Mesenchymal stem cell (in vitro differentiated cells and primary cell): Measurements from ENCODE around the gene HAGH.
A peak's percentile ranks its signal among the peaks of the same experiment; 100 is the strongest.

Experiments used
- DNase-seq: peaks from one replicate; pipeline ENCODE4 v3.0.0-alpha.2; 2013
- H2AFZ ChIP-seq: one replicate; pipeline ENCODE4 v1.6.1; 2013; ENCODE audit warnings: low read depth, mild to moderate bottlenecking, control low read depth, inconsistent platforms, low read length, moderate library complexity
- H2AK5ac ChIP-seq: 2 replicates; pipeline ENCODE4 v1.6.1; 2013; ENCODE audit warnings: low read length, moderate library complexity, mild to moderate bottlenecking, inconsistent platforms; ENCODE audit not compliant: severe bottlenecking
- H2BK120ac ChIP-seq: one replicate; pipeline ENCODE4 v1.6.1; 2013; ENCODE audit warnings: low read depth, mild to moderate bottlenecking, inconsistent platforms, low read length, moderate library complexity
- H2BK12ac ChIP-seq, 2 experiments: one replicate each; pipeline ENCODE4 v1.6.1; 2013; ENCODE audit warnings: inconsistent platforms in 2 of 2, low read length in 2 of 2, mild to moderate bottlenecking in 2 of 2, moderate library complexity in 2 of 2, control low read depth in 1 of 2
- H2BK15ac ChIP-seq: one replicate; pipeline ENCODE4 v1.6.1; 2013; ENCODE audit warnings: mild to moderate bottlenecking, low read depth, inconsistent platforms; ENCODE audit not compliant: poor library complexity, severe bottlenecking
- H2BK5ac ChIP-seq: 2 replicates; pipeline ENCODE4 v1.6.1; 2013; ENCODE audit warnings: low read depth, mild to moderate bottlenecking, low read length, control low read depth, inconsistent platforms; ENCODE audit not compliant: poor library complexity, severe bottlenecking
- H3K14ac ChIP-seq, 2 experiments: one replicate each; pipeline ENCODE4 v1.6.1; 2013; ENCODE audit warnings: inconsistent platforms in 2 of 2, low read length in 2 of 2, control low read depth in 1 of 2, mild to moderate bottlenecking in 1 of 2, moderate library complexity in 1 of 2
- H3K18ac ChIP-seq, 2 experiments: one replicate each; pipeline ENCODE4 v1.6.1; 2013; ENCODE audit warnings: inconsistent platforms in 2 of 2, low read length in 2 of 2, control low read depth in 1 of 2, low read depth in 1 of 2, mild to moderate bottlenecking in 1 of 2
- H3K23ac ChIP-seq, 2 experiments: one replicate each; pipeline ENCODE4 v1.6.1; 2013; ENCODE audit warnings: inconsistent platforms in 2 of 2, low read length in 2 of 2, mild to moderate bottlenecking in 2 of 2, moderate library complexity in 2 of 2, control low read depth in 1 of 2
- H3K27ac ChIP-seq: 2 replicates; pipeline ENCODE4 v1.5.1; 2013; ENCODE audit warnings: mild to moderate bottlenecking, moderate library complexity, low read length, control low read depth, inconsistent platforms; ENCODE audit not compliant: poor library complexity, severe bottlenecking
- H3K27me3 ChIP-seq, 2 experiments: 2 replicates each; pipeline versions ENCODE4 v1.6.1 to v1.7.0; 2013; ENCODE audit warnings: low read length in 2 of 2, mild to moderate bottlenecking in 2 of 2, moderate library complexity in 2 of 2, control low read depth in 1 of 2, inconsistent platforms in 1 of 2; ENCODE audit not compliant: control insufficient read depth in 1 of 2, insufficient read depth in 1 of 2
- H3K36me3 ChIP-seq, 2 experiments: 2 replicates each; pipeline versions ENCODE4 v1.6.1 to v1.7.0; 2013; ENCODE audit warnings: low read length in 2 of 2, control low read depth in 1 of 2, inconsistent platforms in 1 of 2, low read depth in 1 of 2, mild to moderate bottlenecking in 1 of 2; ENCODE audit not compliant: insufficient read depth in 2 of 2, control insufficient read depth in 1 of 2
- H3K4ac ChIP-seq, 2 experiments: one replicate each; pipeline ENCODE4 v1.6.1; 2013; ENCODE audit warnings: inconsistent platforms in 2 of 2, low read length in 2 of 2, mild to moderate bottlenecking in 2 of 2, moderate library complexity in 2 of 2, control low read depth in 1 of 2, low read depth in 1 of 2
- H3K4me1 ChIP-seq: 2 replicates; pipeline ENCODE4 v1.6.1; 2013; ENCODE audit warnings: low read depth, low read length, control low read depth; ENCODE audit not compliant: control insufficient read depth, insufficient read depth
- H3K4me2 ChIP-seq: 2 replicates; pipeline ENCODE4 v1.6.1; 2013; ENCODE audit warnings: low read length, mild to moderate bottlenecking, inconsistent platforms; ENCODE audit not compliant: poor library complexity, severe bottlenecking
- H3K4me3 ChIP-seq, 2 experiments: 2 replicates each; pipeline versions ENCODE4 v1.5.1 to v1.7.0; 2013; ENCODE audit warnings: low read length in 2 of 2, mild to moderate bottlenecking in 2 of 2, control low read depth in 1 of 2, low read depth in 1 of 2; ENCODE audit not compliant: insufficient read depth in 1 of 2
- H3K79me1 ChIP-seq: replicated peaks from 2 replicates; pipeline ENCODE4 v1.6.1; 2013; ENCODE audit warnings: mild to moderate bottlenecking, control low read depth, low read length, inconsistent platforms; ENCODE audit not compliant: poor library complexity, severe bottlenecking
- H3K9ac ChIP-seq: 2 replicates; pipeline ENCODE4 v1.7.0; 2013; ENCODE audit warnings: mild to moderate bottlenecking, low read length, moderate library complexity
- H3K9me3 ChIP-seq: 2 replicates; pipeline ENCODE4 v1.7.0; 2013; ENCODE audit warnings: mild to moderate bottlenecking, low read length; ENCODE audit not compliant: control insufficient read depth
- H4K8ac ChIP-seq: one replicate; pipeline ENCODE4 v1.6.1; 2013; ENCODE audit warnings: inconsistent platforms, mild to moderate bottlenecking, low read length, moderate library complexity
- H4K91ac ChIP-seq: one replicate; pipeline ENCODE4 v1.6.1; 2013; ENCODE audit warnings: mild to moderate bottlenecking, low read length, inconsistent platforms
- WGBS: methylation state at CpG from one replicate; pipeline ENCODE4 v1.1.7; 2013; ENCODE audit warnings: mixed read lengths; 5-methylcytosine and 5-hydroxymethylcytosine counted together

The HAGH gene

DNA sequence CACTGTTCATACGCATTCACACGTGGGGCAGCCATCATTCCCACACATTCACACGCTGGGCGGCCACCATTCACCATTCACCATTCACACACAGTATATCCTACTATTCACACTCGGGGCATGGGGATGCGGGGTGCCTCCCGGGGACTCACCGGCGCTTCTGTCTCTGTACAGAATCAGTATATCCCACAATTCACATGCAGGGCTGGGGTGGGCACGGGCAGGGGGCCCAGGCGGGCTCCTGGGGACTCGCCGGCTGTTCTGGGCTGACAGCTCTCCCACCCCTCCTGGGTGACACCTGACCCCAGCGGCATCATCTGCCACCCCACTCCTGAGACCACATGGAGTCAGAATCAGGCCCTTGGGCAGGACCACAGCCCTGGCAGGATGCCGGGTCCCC lies 64.9 kb downstream of the HAGH start:
- WGBS: 96% methylated on average over 15 of the region's 15 CpGs
- no peak overlapping the region for H2AFZ ChIP-seq
- no peak overlapping the region for H2BK15ac ChIP-seq
- H4K91ac ChIP-seq: no peak overlapping the region
- no peak overlapping the region for H2BK5ac ChIP-seq
- H3K4ac ChIP-seq: no peak overlapping the region
- H3K27me3 ChIP-seq: no peaks in the 10 kb centered on the region
- no peak overlapping the region for H3K18ac ChIP-seq
- no peak overlapping the region for H3K27ac ChIP-seq
- H2AK5ac ChIP-seq: no peak overlapping the region
- H3K23ac ChIP-seq: no peak overlapping the region
- no peak for DNase-seq
- no peaks in the 10 kb centered on the region for H3K9me3 ChIP-seq
- no peak overlapping the region for H3K9ac ChIP-seq
- peaks cover 75 to 96% of the 10 kb centered on the region in 2 experiments for H3K36me3 ChIP-seq
- peaks cover 25% of the 10 kb centered on the region for H3K79me1 ChIP-seq
- H3K4me2 ChIP-seq: no peak overlapping the region
- H3K4me1 ChIP-seq: peaks cover 16% of the 10 kb centered on the region
- no peak overlapping the region for H3K14ac ChIP-seq
- H2BK12ac ChIP-seq: no peak overlapping the region
- H3K4me3 ChIP-seq: no peak overlapping the region
- H4K8ac ChIP-seq: no peak overlapping the region
- no peak overlapping the region for H2BK120ac ChIP-seq

DNA sequence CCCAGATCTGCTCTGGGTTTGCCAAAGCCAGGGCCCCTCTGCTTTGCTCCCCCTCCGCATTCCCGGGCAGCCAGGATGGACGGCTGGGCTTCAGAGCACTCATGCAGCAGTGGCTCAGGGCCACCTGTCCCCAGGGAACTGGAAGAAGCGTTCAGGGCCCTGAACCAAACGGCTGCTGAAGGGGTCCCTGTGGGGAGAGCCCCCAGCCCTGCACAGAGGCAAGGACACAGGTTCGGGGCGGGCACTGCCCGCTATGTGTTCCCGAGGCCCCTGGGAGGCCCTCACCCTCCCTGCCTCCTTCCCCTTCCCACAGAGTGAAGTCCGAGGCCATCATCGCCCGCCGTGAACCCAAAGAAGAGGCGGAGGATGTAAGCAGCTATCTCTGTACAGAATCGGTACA lies 65.7 kb downstream of the HAGH start:
- no peak for DNase-seq
- WGBS: 94% methylated on average over 15 of the region's 15 CpGs

DNA sequence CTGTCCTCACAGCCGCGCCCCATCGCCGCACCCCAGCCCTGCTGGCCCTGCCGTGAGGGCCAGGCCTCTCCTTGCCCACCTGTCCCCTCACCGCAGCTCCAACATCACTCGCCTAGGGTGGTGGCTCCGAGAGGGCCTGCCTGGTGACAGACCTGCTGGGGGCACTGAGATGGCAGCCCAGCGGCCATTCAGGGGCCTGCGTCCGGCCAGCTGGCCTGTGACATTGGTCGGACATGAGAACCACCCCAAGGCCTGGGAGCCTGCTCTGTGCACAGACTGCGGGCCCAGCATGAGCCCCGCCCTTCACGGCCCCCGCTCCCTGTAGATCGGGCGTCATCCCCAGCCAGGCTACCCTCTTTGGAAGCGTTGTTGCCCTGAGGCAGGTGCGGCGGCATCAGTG lies 67.1 kb downstream of the HAGH start:
- no peak overlapping the region for H2BK15ac ChIP-seq
- no peak overlapping the region for H3K4me3 ChIP-seq
- no peak overlapping the region for H2BK5ac ChIP-seq
- H2AK5ac ChIP-seq: no peak overlapping the region
- H3K23ac ChIP-seq: no peak overlapping the region
- no peak overlapping the region for H3K27ac ChIP-seq
- no peaks in the 10 kb centered on the region for H3K27me3 ChIP-seq
- H3K79me1 ChIP-seq: peaks cover 31% of the 10 kb centered on the region
- no peak overlapping the region for H4K8ac ChIP-seq
- H3K36me3 ChIP-seq: peaks cover 76 to 87% of the 10 kb centered on the region in 2 experiments
- 98% methylated on average over 21 of the region's 21 CpGs for WGBS
- H3K9ac ChIP-seq: no peak overlapping the region
- DNase-seq: no peak
- H2AFZ ChIP-seq: no peak overlapping the region
- no peak overlapping the region for H2BK12ac ChIP-seq
- H3K18ac ChIP-seq: no peak overlapping the region
- H3K14ac ChIP-seq: no peak overlapping the region
- peaks cover 16% of the 10 kb centered on the region for H3K4me1 ChIP-seq
- H3K4me2 ChIP-seq: no peak overlapping the region
- H4K91ac ChIP-seq: no peak overlapping the region
- H2BK120ac ChIP-seq: no peak overlapping the region
- H3K9me3 ChIP-seq: no peaks in the 10 kb centered on the region
- no peak overlapping the region for H3K4ac ChIP-seq

More for the DNA sequence above, 65.7 kb downstream of the HAGH start:
- H3K4me1 ChIP-seq: peaks cover 16% of the 10 kb centered on the region
- H2BK5ac ChIP-seq: no peak overlapping the region
- H2BK15ac ChIP-seq: no peak overlapping the region
- peaks cover 28% of the 10 kb centered on the region for H3K79me1 ChIP-seq
- no peak overlapping the region for H2BK12ac ChIP-seq
- H2BK120ac ChIP-seq: no peak overlapping the region
- H3K23ac ChIP-seq: no peak overlapping the region
- H3K36me3 ChIP-seq: peaks cover 78 to 91% of the 10 kb centered on the region in 2 experiments
- H2AK5ac ChIP-seq: no peak overlapping the region
- H3K9ac ChIP-seq: no peak overlapping the region
- no peak overlapping the region for H3K14ac ChIP-seq
- H3K18ac ChIP-seq: no peak overlapping the region
- H4K8ac ChIP-seq: no peak overlapping the region
- H3K4ac ChIP-seq: no peak overlapping the region
- no peak overlapping the region for H4K91ac ChIP-seq
- no peak overlapping the region for H3K4me3 ChIP-seq
- H3K9me3 ChIP-seq: no peaks in the 10 kb centered on the region
- no peaks in the 10 kb centered on the region for H3K27me3 ChIP-seq
- no peak overlapping the region for H3K4me2 ChIP-seq
- H2AFZ ChIP-seq: no peak overlapping the region
- no peak overlapping the region for H3K27ac ChIP-seq

DNA sequence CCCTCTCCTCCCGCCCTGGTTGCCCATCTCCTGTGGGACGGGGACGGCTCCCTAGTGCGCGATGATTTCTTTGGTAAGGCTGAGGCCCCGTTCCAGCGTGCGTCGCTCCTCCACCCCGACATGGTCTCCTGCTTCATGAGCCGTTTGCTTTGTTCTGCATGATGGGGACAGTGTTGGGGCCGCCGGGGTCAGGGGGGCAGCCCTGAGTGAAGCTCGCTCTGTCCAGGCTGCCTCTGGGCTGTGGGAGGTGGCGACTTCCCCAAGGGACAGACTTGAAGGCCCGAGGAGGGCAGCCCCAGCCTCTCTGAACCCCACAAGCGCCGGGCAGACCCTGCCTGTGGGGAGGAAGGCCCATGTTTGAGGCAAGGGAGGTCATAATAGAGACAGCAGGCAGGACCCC lies 67.7 kb downstream of the HAGH start:
- Histone ChIP-seq H2BK5ac (no peak overlapping the region), H2BK12ac (no peak overlapping the region), H3K9ac (no peak overlapping the region), H3K4ac (no peak overlapping the region), H4K8ac (no peak overlapping the region), H3K27ac (no peak overlapping the region), H3K18ac (no peak overlapping the region), H3K4me1 (peaks cover 14% of the 10 kb centered on the region), H2BK120ac (no peak overlapping the region), H2AK5ac (no peak overlapping the region), H4K91ac (peak overlapping the region; percentile 28), H3K9me3 (no peaks in the 10 kb centered on the region), H3K79me1 (peaks cover 34% of the 10 kb centered on the region), H2BK15ac (no peak overlapping the region), H3K4me3 (no peak overlapping the region), H3K4me2 (no peak overlapping the region), H3K27me3 (no peaks in the 10 kb centered on the region), H3K23ac (no peak overlapping the region), H3K14ac (no peak overlapping the region), H2AFZ (no peak overlapping the region), H3K36me3 (peaks cover 74 to 84% of the 10 kb centered on the region in 2 experiments)
- WGBS: 97% methylated on average over 18 of the region's 18 CpGs
- DNase-seq: no peak
